HEK293T (cell line): ENCODE results near the gene DOCK9.

Source experiments
- CTCF ChIA-PET: fragments of 350-600 bp; formaldehyde crosslinking; extraction: SDS; loops from one replicate; lab custom pipeline; 2021; ENCODE audit warnings: antibody characterized with exemption, inconsistent platforms; lab: Yijun Ruan, JAX
- POLR2A ChIA-PET: fragments of 350-600 bp; formaldehyde crosslinking; extraction: SDS; loops from one replicate; lab custom pipeline; 2020; ENCODE audit warnings: antibody characterized with exemption, inconsistent platforms; lab: Yijun Ruan, JAX
- DNase-seq: peaks from one replicate; pipeline ENCODE4 v3.0.0; 2012; ENCODE audit warnings: mixed read lengths; ENCODE audit errors: extremely low spot score
- ARNT ChIP-seq: fragments of 450-650 bp; IDR thresholded peaks from 2 replicates; pipeline ENCODE4 v1.6.1; 2017; ENCODE audit warnings: mild to moderate bottlenecking
- BHLHE40 ChIP-seq: fragments of 450-650 bp; IDR thresholded peaks from 2 replicates; pipeline ENCODE4 v1.6.1; 2016; ENCODE audit warnings: mild to moderate bottlenecking, moderate library complexity, borderline replicate concordance
- CTBP1 ChIP-seq: fragments of 450-650 bp; IDR thresholded peaks from 2 replicates; pipeline ENCODE4 v1.6.1; 2016; ENCODE audit warnings: borderline replicate concordance
- ELF4 ChIP-seq: fragments of 450-650 bp; IDR thresholded peaks from 2 replicates; pipeline ENCODE4 v1.6.1; 2017; ENCODE audit warnings: antibody characterized with exemption
- FOXA1 ChIP-seq: fragments of 450-650 bp; IDR thresholded peaks from 2 replicates; pipeline ENCODE4 v1.6.1; 2016; ENCODE audit warnings: mild to moderate bottlenecking
- FOXK2 ChIP-seq: fragments of 450-650 bp; IDR thresholded peaks from 2 replicates; pipeline ENCODE4 v1.6.1; 2016; ENCODE audit warnings: mild to moderate bottlenecking
- FOXM1 ChIP-seq: fragments of 450-650 bp; IDR thresholded peaks from 2 replicates; pipeline ENCODE4 v1.6.1; 2017; ENCODE audit warnings: mild to moderate bottlenecking, borderline replicate concordance
- HDGF ChIP-seq: fragments of 450-650 bp; IDR thresholded peaks from 2 replicates; pipeline ENCODE4 v1.6.1; 2017; ENCODE audit warnings: antibody characterized with exemption, borderline replicate concordance
- L3MBTL2 ChIP-seq: fragments of 450-650 bp; conservative IDR thresholded peaks from 2 replicates; pipeline ENCODE4 v1.6.1; 2016; ENCODE audit warnings: mild to moderate bottlenecking
- LEF1 ChIP-seq: fragments of 450-650 bp; IDR thresholded peaks from 2 replicates; pipeline ENCODE4 v1.6.1; 2017; ENCODE audit warnings: mild to moderate bottlenecking, borderline replicate concordance
- NFRKB ChIP-seq: fragments of 450-650 bp; IDR thresholded peaks from 2 replicates; pipeline ENCODE4 v1.6.1; 2016; ENCODE audit warnings: mild to moderate bottlenecking, moderate library complexity
- SP1 ChIP-seq: fragments of 450-650 bp; IDR thresholded peaks from 2 replicates; pipeline ENCODE4 v1.6.1; 2017
- SUZ12 ChIP-seq: fragments of 450-650 bp; IDR thresholded peaks from 2 replicates; pipeline ENCODE4 v1.6.1; 2016; ENCODE audit warnings: mild to moderate bottlenecking
- TARDBP ChIP-seq: fragments of 450-650 bp; IDR thresholded peaks from 2 replicates; pipeline ENCODE4 v1.6.1; 2016
- ZNF384 ChIP-seq: fragments of 450-650 bp; IDR thresholded peaks from 2 replicates; pipeline ENCODE4 v1.6.1; 2016
- TF ChIP-seq, protein P1 (sequence below): fragments of 450-650 bp; IDR thresholded peaks from 2 replicates; pipeline ENCODE4 v1.6.1; 2016

The DOCK9 gene

DNA sequence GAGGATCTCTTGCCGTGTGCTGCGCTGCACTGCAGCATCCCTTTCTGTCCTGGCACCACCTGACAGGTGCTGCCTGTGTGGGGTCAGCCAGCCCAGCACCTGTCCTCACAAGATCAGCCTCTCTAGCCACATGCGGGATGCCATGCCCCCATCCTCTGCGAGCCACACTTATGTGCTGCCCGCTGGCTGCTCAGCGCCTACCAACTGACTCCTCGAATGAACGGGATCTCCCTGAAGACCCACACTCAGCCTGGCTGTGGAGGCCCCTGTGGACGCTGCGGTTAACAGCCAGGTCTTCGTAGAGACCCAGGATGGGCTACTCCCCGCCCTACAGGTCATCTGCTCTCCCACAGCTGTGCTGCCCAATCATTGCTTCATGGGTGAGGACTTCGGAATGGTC is 106.1 kb downstream of the DOCK9 start:
- POLR2A ChIA-PET, result no interaction called here
- TF ChIP-seq HDGF (no peak), TARDBP (no peak), SP1 (no peak), FOXK2 (no peak), CTBP1 (no peak), ELF4 (no peak), LEF1 (no peak), ARNT (no peak), ZNF384 (no peak), BHLHE40 (no peak), FOXA1 (no peak), SUZ12 (no peak), NFRKB (no peak), L3MBTL2 (no peak), FOXM1 (no peak)
- TF ChIP-seq, protein P1, sequence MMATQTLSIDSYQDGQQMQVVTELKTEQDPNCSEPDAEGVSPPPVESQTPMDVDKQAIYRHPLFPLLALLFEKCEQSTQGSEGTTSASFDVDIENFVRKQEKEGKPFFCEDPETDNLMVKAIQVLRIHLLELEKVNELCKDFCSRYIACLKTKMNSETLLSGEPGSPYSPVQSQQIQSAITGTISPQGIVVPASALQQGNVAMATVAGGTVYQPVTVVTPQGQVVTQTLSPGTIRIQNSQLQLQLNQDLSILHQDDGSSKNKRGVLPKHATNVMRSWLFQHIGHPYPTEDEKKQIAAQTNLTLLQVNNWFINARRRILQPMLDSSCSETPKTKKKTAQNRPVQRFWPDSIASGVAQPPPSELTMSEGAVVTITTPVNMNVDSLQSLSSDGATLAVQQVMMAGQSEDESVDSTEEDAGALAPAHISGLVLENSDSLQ, result no peak
- CTCF ChIA-PET, result no interaction called here
- no peak for DNase-seq

DNA sequence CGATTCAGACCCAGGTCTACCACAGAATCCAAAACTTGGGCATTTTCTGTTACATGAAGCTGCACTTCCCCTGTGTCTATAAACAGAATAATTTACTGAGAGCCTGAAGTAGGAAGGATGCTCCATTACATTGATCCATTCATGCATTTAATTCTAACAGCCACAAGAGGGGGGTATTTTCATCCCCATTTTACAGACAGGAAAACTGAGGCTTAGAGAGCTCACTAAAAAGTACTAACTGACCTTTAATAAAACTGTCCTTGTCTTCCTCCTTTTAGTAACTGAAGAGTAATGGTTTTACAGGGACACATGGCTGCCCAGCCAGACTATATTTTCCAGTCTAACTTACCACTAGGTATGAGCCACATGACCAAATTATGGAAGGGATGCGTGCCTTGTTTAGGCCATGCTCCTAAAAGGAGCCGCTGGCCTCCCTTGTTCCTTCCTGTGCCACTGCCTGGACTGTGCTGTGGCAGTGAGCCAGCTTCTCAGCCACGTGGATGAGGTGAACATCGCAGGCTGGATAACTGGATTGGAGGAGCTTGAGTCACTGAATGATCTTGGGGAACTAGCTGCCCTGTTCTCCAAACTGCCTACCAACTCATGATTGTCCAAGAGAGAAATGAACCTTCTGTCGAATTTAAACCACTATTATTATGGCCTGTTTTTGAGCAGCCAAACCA is 108.3 kb downstream of the DOCK9 start:
- ChIA-PET POLR2A (no interaction called here), CTCF (no interaction called here)

DNA sequence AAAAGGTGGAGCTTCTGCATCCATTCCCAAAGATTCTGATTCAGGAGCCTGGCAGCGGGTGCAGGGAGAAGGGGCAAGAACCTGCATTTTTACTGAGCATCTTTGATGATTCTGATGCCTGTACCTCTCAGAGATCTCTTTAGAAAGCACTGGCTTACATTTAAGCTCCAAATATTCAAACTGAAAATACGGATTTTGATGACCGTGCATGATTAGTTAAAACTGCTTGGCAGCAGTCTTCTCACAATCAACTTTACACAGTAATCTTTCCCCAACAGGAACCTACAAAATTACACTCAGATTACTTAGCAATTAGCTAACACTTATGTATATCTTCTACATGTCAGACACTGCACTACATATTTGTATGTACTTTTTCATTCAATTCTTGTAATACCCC is 108.9 kb downstream of the DOCK9 start:
- POLR2A ChIA-PET, result no interaction called here
- CTCF ChIA-PET, result no interaction called here

More for the DNA sequence above, 108.3 kb downstream of the DOCK9 start:
- no peak for DNase-seq
- TF ChIP-seq ARNT, result no peak
- no peak for TF ChIP-seq FOXK2
- TF ChIP-seq TARDBP, result no peak
- no peak for TF ChIP-seq HDGF
- no peak for TF ChIP-seq FOXM1
- TF ChIP-seq FOXA1, result no peak
- TF ChIP-seq SP1, result no peak
- no peak for TF ChIP-seq ZNF384

DNA sequence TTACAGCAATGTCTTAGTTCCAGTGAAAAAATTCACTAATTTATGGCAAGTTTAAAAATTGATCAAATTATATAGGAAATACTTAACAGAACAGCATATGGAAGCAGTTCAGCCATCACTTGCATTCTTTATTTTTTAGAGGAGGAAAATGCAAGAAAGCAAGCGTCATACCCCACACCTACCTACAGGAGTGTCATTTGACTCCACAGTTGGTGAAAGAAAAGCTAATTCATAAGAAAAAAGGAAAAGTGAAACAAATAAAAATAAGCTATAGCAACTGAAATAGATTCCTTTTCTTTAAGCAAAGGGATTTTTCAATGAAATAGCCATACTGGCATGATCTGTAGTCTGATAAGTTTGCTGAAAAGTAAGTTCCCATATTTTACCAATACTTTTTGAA is 111.0 kb downstream of the DOCK9 start:
- TF ChIP-seq ELF4 (no peak), NFRKB (no peak), ZNF384 (no peak), FOXM1 (no peak), SUZ12 (no peak), BHLHE40 (no peak), FOXA1 (no peak), TARDBP (no peak)
- TF ChIP-seq, protein P1, result no peak
- ChIA-PET CTCF (interaction anchor here (1.0 to 1.4 kb wide), 2 partner anchors 17 to 27 kb away, joined by 3 read pairs; no protein-coding TSS in a partner anchor), POLR2A (no interaction called here)
- no peak for DNase-seq

More for the DNA sequence above, 108.9 kb downstream of the DOCK9 start:
- DNase-seq, result no peak
- TF ChIP-seq CTBP1, result no peak
- TF ChIP-seq, protein P1, result no peak
- TF ChIP-seq L3MBTL2, result no peak
- TF ChIP-seq BHLHE40, result no peak
- TF ChIP-seq HDGF, result no peak
- TF ChIP-seq ZNF384, result no peak

DNA sequence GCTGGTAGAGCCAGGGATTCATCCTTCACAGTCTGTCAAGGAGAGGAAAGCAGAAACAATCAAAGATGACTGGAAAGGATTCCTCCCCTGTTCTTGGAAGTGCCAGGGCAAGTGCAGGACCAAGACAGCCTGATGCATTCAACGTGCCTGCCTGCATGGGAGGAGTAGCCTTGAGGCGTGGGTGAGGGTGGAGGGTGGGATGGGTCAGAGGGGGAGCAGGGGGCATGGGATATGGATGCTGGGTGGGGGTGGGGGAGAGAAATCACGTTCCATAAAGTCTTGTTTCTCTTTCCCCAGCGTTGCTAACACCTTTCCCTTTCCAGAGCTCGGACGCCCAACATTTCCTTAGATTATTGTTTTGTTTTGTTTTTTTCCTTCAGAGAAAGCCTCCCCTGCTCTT is 117.4 kb downstream of the DOCK9 start:
- TF ChIP-seq LEF1, result no peak
- no peak for TF ChIP-seq FOXK2
- TF ChIP-seq FOXM1, result no peak
- TF ChIP-seq ELF4, result no peak
- no peak for TF ChIP-seq BHLHE40
- TF ChIP-seq, protein P1, result no peak
- TF ChIP-seq FOXA1, result no peak
- TF ChIP-seq TARDBP, result no peak
- no peak for DNase-seq
- CTCF ChIA-PET, result no interaction called here
- POLR2A ChIA-PET, result no interaction called here

DNA sequence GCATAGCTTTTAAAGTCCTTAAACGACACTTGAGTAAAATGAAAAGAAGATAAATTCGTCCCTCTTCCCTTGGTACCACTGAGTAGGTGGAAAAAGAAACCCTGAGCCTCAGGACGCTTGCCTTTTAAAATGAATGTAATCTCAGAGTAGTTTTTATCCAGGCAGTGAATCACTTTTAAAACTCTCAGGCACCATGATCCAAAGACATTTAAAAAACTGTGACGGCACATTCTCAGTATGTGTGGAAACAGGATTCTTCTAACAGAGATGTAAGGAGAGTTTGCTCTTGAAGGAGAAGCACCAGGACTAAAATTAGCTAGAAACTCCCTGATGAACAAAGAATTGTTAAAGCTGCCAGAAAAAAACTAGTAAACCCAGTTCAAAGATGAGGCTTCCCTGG is 119.7 kb downstream of the DOCK9 start:
- TF ChIP-seq FOXA1, result no peak
- TF ChIP-seq ARNT, result no peak
- no peak for TF ChIP-seq BHLHE40
- TF ChIP-seq FOXM1, result no peak
- TF ChIP-seq LEF1, result no peak
- POLR2A ChIA-PET, result no interaction called here
- CTCF ChIA-PET, result no interaction called here
- no peak for DNase-seq
